Calu3 (cell line): Measurements from ENCODE around the gene TPGS1. TPM values are rescaled to one million over a fixed set of nuclear protein-coding genes. Genes with fewer than 3 reads are reported as not detected.

Source experiments
- BruUV-seq: library from RNA; stranded (reverse); fragments of 400-500 nt; replicated peaks from 2 replicates; lab custom pipeline; 2021; lab: Mats Ljungman, UMichigan
- CTCF ChIA-PET: fragments of 300-600 bp; sonication (Branson Sonifier 250); formaldehyde crosslinking; loops from one replicate; lab custom pipeline; 2022; ENCODE audit warnings: antibody characterized with exemption; lab: Charles Lee
- DNase-seq: peaks from one replicate; pipeline ENCODE4 v3.0.0; 2022
- H3K27ac Mint-ChIP-seq: one replicate; pipeline ENCODE4 v1.8.0; 2022; ENCODE audit warnings: mixed read lengths; ENCODE audit not compliant: unreplicated experiment
- H3K27me3 Mint-ChIP-seq: one replicate; pipeline ENCODE4 v1.8.0; 2022; ENCODE audit warnings: mixed read lengths; ENCODE audit not compliant: unreplicated experiment
- H3K36me3 Mint-ChIP-seq: one replicate; pipeline ENCODE4 v1.8.0; 2022; ENCODE audit warnings: mild to moderate bottlenecking, moderate library complexity, mixed read lengths; ENCODE audit not compliant: insufficient read depth, unreplicated experiment
- H3K4me1 Mint-ChIP-seq: one replicate; pipeline ENCODE4 v1.8.0; 2022; ENCODE audit warnings: mild to moderate bottlenecking, low read depth, mixed read lengths; ENCODE audit not compliant: unreplicated experiment
- H3K4me3 Mint-ChIP-seq: one replicate; pipeline ENCODE4 v1.8.0; 2022; ENCODE audit warnings: mild to moderate bottlenecking, low read depth, moderate library complexity, mixed read lengths; ENCODE audit not compliant: unreplicated experiment
- H3K9me3 Mint-ChIP-seq: one replicate; pipeline ENCODE4 v1.8.0; 2022; ENCODE audit warnings: low read depth, mixed read lengths; ENCODE audit not compliant: unreplicated experiment
- CTCF ChIP-seq: fragments of 200-600 bp; IDR thresholded peaks from one replicate; pipeline ENCODE4 v1.8.0; 2022; ENCODE audit warnings: antibody characterized with exemption; ENCODE audit not compliant: unreplicated experiment
- intact Hi-C: fragments of 100-400 bp; cut with micrococcal nuclease; formaldehyde crosslinking; loops from one replicate; pipeline ENCODE4 v1.10.0; 2022; ENCODE audit not compliant: unreplicated experiment
- total RNA-seq: library from RNA; stranded (reverse); gene quantifications from 2 replicates; pipeline ENCODE4 v1.2.3, GENCODE V29; 2022

TPGS1 gene
- total RNA-seq, 1 experiment from 2014 or later: 9.0 TPM

GRCh38 chr19:513368-514165, 6.3 kb downstream of the TPGS1 start:
- no peak for TF ChIP-seq CTCF
- H3K36me3 Mint-ChIP-seq: peaks cover 7% of the 10 kb centered on the region
- no peak overlapping the region for H3K27ac Mint-ChIP-seq
- no peak overlapping the region for H3K4me3 Mint-ChIP-seq
- no peaks in the 10 kb centered on the region for H3K27me3 Mint-ChIP-seq
- intact Hi-C loops: no loop called here
- CTCF ChIA-PET: no interaction called here
- DNase-seq: no peak
- BruUV-seq: no TSS peak
- no peaks in the 10 kb centered on the region for H3K4me1 Mint-ChIP-seq
- no peaks in the 10 kb centered on the region for H3K9me3 Mint-ChIP-seq

- no peaks in the 10 kb centered on the region for H3K4me1 Mint-ChIP-seq
- peaks cover 5% of the 10 kb centered on the region for H3K36me3 Mint-ChIP-seq
- H3K27ac Mint-ChIP-seq: no peak overlapping the region
- CTCF ChIA-PET: no interaction called here
- no peak for DNase-seq
- H3K27me3 Mint-ChIP-seq: no peaks in the 10 kb centered on the region
- no peaks in the 10 kb centered on the region for H3K9me3 Mint-ChIP-seq
- BruUV-seq: no TSS peak
- no peak for TF ChIP-seq CTCF
- no peak overlapping the region for H3K4me3 Mint-ChIP-seq
- intact Hi-C loops: no loop called here
Measured at GRCh38 chr19:514166-514663, 6.9 kb downstream of the TPGS1 start.

GRCh38 chr19:517721-518597, 10.7 kb downstream of the TPGS1 start:
- CTCF ChIA-PET: no interaction called here
- Mint-ChIP-seq H3K4me1 (no peaks in the 10 kb centered on the region), H3K36me3 (no peaks in the 10 kb centered on the region), H3K27ac (no peak overlapping the region), H3K27me3 (no peaks in the 10 kb centered on the region), H3K9me3 (no peaks in the 10 kb centered on the region), H3K4me3 (no peak overlapping the region)
- intact Hi-C loops: no loop called here
- TF ChIP-seq CTCF: no peak
- no peak for DNase-seq
- BruUV-seq: no TSS peak

GRCh38 chr19:518598-519231, 11.4 kb downstream of the TPGS1 start:
- H3K4me3 Mint-ChIP-seq: no peak overlapping the region
- intact Hi-C loops: no loop called here
- CTCF ChIA-PET: no interaction called here
- no peaks in the 10 kb centered on the region for H3K9me3 Mint-ChIP-seq
- no peak overlapping the region for H3K27ac Mint-ChIP-seq
- no peak for DNase-seq
- TF ChIP-seq CTCF: no peak
- no peaks in the 10 kb centered on the region for H3K36me3 Mint-ChIP-seq
- no TSS peak for BruUV-seq
- H3K27me3 Mint-ChIP-seq: no peaks in the 10 kb centered on the region
- H3K4me1 Mint-ChIP-seq: no peaks in the 10 kb centered on the region
